Peyer's patch (tissue), 4 donors: Measurements from ENCODE around the gene NOS1.

Experiments
- POLR2A ChIP-seq, 2 donors: fragments of 450-650 bp; IDR thresholded peaks; one replicate each; pipeline ENCODE4 v1.5.1; 2017; ENCODE audit warnings: antibody characterized with exemption in 2 of 2, mild to moderate bottlenecking in 2 of 2, moderate library complexity in 2 of 2
- TF ChIP-seq, protein P1 (sequence below), 6 experiments: fragments of 450-650 bp in 4 of 6; fragments of 200-600 bp in 2 of 6; sonication (generic) in 1 of 6; IDR thresholded peaks; one replicate each; pipeline ENCODE4 v1.5.1; 2017 to 2019; ENCODE audit warnings: antibody characterized with exemption in 6 of 6, mild to moderate bottlenecking in 3 of 6, moderate library complexity in 1 of 6

DNA sequence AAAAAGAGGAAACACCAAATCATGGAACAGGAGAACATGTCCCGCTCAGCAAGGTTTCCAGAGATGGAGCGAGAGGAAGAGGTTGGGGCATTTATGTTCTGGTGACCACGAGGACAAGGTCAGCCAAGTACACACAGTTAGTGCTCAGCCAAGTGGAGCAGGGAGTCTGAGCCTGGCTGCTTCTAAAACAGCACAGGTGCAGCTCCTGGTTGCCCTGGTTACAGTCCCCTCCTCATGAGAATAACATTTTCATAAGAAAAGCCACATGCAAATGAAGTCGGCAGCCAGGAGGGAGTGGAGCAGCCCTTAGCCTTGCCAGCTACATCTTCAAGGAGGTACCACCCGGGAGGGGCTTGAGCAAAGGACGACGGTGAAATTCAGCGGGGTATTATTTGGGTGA lies 81.8 kb downstream of the NOS1 start:
- TF ChIP-seq, protein P1, sequence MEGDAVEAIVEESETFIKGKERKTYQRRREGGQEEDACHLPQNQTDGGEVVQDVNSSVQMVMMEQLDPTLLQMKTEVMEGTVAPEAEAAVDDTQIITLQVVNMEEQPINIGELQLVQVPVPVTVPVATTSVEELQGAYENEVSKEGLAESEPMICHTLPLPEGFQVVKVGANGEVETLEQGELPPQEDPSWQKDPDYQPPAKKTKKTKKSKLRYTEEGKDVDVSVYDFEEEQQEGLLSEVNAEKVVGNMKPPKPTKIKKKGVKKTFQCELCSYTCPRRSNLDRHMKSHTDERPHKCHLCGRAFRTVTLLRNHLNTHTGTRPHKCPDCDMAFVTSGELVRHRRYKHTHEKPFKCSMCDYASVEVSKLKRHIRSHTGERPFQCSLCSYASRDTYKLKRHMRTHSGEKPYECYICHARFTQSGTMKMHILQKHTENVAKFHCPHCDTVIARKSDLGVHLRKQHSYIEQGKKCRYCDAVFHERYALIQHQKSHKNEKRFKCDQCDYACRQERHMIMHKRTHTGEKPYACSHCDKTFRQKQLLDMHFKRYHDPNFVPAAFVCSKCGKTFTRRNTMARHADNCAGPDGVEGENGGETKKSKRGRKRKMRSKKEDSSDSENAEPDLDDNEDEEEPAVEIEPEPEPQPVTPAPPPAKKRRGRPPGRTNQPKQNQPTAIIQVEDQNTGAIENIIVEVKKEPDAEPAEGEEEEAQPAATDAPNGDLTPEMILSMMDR (IDR thresholded peaks at IDR 0.05): no peak
- TF ChIP-seq POLR2A (IDR thresholded peaks at IDR 0.05): no peak
